Raji (cell line): ENCODE results near the gene SLAMF9.

Experiments used
- POLR2A ChIP-seq: IDR thresholded peaks from 2 replicates; pipeline ENCODE4 v1.6.1; 2011; ENCODE audit warnings: low read depth, low read length, control low read depth; ENCODE audit not compliant: insufficient read depth

SLAMF9 gene

DNA sequence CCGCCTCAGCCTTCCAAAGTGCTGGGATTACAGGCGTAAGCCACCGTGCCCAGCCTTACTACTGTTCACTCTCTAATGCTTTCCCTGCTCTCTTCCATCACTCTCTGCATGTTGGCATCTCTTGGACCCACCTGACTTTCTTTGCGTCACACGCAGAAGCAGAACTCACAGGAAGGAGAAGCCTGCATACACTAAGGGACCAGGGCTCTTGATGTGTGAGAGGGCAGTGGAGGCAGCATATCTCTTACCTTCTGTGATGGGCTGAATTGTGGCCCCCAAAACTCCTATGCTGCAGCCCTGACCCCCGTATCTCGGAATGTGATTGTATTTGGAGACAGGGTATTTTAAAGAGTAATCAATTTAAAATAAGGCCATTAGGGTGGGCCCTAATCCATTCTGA, 26.7 kb upstream of the SLAMF9 start:
- TF ChIP-seq POLR2A: no peak

DNA sequence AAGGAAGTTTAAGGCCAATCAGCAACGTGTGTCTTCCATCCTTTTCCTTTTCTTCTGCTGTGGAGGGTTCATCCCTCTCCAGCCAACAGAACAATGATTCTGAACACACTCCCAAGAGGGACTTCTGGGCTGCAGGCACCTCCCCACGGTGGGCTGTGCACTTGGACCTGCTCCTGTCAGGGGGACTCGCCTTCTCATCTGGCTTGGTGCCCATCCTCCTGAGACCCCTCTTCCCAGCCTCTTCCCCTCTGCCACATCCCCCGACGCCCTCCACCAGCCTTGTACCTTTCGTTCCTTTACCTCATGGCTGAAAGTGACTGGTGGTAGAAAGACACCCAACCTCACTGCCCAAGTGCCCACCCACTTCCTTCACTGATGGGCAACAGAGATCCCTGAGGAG, 26.0 kb upstream of the SLAMF9 start:
- TF ChIP-seq POLR2A: no peak

- TF ChIP-seq POLR2A: no peak
Measured at GRCh38 chr1:159979257-159979656, 25.2 kb upstream of the SLAMF9 start.

DNA sequence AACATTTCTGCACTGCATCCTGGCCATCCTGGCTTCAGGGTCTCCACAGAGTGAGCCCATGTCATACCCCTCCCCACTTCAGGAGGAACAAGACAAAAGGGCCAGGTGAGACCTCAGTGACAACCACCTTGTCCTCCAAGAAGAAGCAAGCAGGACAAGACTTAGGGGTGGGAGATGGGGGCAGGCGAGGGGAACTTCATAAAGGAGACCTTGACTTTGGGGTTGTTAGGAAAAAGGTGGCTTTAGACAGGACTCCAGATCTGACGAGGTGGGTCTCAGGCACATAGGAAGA, 24.0 kb upstream of the SLAMF9 start:
- no peak for TF ChIP-seq POLR2A

DNA sequence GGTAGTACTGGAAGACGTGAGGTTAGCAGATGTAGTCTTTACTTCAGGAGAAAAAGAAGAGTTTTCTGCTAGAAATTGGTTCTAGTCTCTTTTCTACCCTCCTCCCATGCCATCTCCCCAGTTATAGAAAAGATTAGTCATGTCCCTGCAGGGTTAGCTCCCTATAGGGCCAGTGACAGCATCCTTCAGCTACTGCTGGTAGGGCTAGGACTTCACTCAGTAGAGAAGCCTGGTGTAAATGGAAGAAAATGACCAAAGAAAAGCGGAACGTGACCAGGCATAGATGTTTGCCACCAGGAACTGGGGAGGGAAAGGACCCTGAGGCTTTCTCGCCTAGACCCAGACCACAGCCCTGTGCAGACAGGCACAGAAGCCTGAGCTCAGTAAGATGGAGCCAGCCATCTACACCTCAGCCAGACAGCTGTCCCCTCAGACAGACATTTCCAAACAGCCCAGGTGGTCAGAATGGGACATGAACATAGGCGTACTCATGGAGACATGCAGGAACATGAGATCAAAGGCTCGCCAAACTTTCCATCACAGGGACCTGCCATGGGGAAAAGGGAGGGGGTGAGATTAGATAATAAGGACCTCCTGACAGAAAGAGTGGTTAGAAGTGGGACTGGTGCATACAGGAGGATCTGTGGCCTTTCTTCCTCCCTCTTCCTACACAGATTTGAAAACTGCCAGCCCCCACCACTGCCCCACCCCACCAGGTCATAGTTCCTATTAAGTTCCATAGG, 23.5 kb upstream of the SLAMF9 start:
- TF ChIP-seq POLR2A: no peak

GRCh38 chr1:159974350-159974965, 20.4 kb upstream of the SLAMF9 start:
- no peak for TF ChIP-seq POLR2A

DNA sequence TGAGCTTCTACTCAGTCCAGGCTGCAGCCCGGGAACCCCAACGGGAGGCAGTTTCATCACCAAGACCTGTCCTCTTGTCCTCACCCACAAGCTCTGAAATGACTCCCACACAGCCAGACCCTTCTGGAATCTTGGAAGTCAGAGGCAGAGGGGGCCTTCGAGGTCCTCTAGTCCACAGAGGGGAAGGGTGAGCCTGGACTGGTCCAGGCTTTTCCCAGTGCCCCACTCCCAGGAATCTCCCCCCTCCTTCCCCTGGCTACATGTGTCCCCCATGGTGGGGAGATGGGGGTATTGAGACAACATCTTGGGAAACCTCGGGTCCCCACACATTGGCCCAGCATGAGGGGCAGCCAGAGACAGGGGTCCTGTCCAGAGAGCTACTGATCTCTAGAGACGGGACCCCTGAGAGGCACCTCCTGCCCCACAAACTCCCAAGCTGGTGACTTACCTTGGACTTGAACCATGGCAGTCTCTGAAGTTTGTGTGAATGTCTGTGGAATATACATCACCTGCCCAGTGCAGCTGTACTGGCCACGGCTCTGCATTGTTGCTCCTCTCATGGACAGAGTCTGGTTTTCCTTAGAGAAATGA, 19.4 kb upstream of the SLAMF9 start:
- TF ChIP-seq POLR2A: no peak

GRCh38 chr1:159972443-159973205, 18.6 kb upstream of the SLAMF9 start:
- TF ChIP-seq POLR2A: no peak

GRCh38 chr1:159970932-159971342, 16.9 kb upstream of the SLAMF9 start:
- TF ChIP-seq POLR2A: no peak

DNA sequence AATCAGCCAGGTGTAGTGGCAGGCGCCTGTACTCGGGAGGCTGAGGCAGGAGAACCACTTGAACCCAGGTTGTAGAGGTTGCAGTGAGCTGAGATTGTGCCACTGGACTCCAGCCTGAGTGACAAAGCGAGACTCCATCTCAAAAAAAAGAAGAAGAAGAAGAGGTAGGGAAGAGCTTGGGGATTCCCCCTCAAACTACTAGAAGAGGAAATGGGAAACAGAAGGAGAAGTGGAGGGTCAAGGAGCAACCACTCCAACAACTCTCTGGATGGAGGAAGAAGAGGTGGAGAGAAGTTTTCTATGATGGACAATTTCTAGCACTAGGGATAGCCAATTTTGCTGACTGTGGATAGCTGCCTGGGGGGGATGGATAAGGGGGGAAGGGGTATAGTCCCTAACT, 14.9 kb upstream of the SLAMF9 start:
- TF ChIP-seq POLR2A: no peak

DNA sequence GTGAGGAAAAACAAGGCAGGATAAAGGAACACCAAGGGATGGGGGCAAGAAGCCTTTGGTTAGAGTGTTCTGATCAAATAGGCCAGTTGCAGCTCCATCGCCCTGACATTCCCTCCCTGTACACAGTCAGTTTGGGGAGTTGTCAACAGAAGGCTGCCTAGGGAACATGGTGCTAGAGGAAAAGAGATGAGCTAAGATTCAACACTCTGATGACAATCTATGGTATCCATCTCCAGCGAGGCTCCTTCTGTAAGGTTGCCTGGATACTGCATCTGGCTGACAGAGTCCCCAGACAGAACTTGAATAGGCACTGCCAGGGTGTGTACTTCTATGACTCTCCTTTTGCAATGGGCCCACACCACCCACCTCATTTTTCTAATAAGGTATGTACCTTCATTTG, 11.2 kb upstream of the SLAMF9 start:
- no peak for TF ChIP-seq POLR2A

GRCh38 chr1:159964144-159964543, 10.1 kb upstream of the SLAMF9 start:
- TF ChIP-seq POLR2A: no peak

GRCh38 chr1:159962176-159962575, 8.1 kb upstream of the SLAMF9 start:
- TF ChIP-seq POLR2A: no peak

- TF ChIP-seq POLR2A: no peak
Measured at GRCh38 chr1:159961636-159962035, 7.6 kb upstream of the SLAMF9 start.

- no peak for TF ChIP-seq POLR2A
Measured at GRCh38 chr1:159960721-159961381, 6.8 kb upstream of the SLAMF9 start.

- TF ChIP-seq POLR2A: no peak
Measured at GRCh38 chr1:159959451-159959850, 5.4 kb upstream of the SLAMF9 start.

- no peak for TF ChIP-seq POLR2A
Measured at GRCh38 chr1:159958719-159959380, 4.8 kb upstream of the SLAMF9 start.
